SK-N-SH (cell line): ENCODE measurements around the gene ESYT1. TPM values are rescaled to one million over a fixed set of nuclear protein-coding genes. Genes with fewer than 3 reads are reported as not detected.

ENCODE experiments used
- CTCF ChIA-PET: fragments of 300-600, 350-600 bp; formaldehyde crosslinking; extraction: SDS; loops from one replicate; lab custom pipeline; 2021; lab: Yijun Ruan, JAX
- POLR2A ChIA-PET: fragments of 350-600 bp; sonication (Branson Sonifier 250); formaldehyde crosslinking; extraction: SDS; loops from one replicate; lab custom pipeline; 2020; ENCODE audit warnings: antibody characterized with exemption, inconsistent platforms; lab: Yijun Ruan, JAX
- DNase-seq: peaks from one replicate; pipeline ENCODE4 v3.0.0; 2012
- H2AFZ ChIP-seq: fragments of 200-600 bp; sonication (generic); 2 replicates; pipeline ENCODE4 v1.8.1; 2016; ENCODE audit warnings: antibody characterized with exemption, mild to moderate bottlenecking, low read depth
- H3F3A ChIP-seq: fragments of 200-600 bp; sonication (generic); replicated peaks from 2 replicates; pipeline ENCODE3; 2016; ENCODE audit warnings: antibody characterized with exemption, mild to moderate bottlenecking; ENCODE audit not compliant: insufficient read depth
- H3K27ac ChIP-seq, 2 experiments: fragments of 200-500 bp in 1 of 2; fragments of 200-600 bp in 1 of 2; sonication (Bioruptor generic) in 1 of 2; sonication (generic), shearing (Covaris generic) in 1 of 2; 2 replicates each; pipeline versions ENCODE4 v1.5.1 to v1.6.1; 2014 to 2016; ENCODE audit warnings: low read depth in 2 of 2, inconsistent platforms in 1 of 2, low read length in 1 of 2, mild to moderate bottlenecking in 1 of 2, mixed read lengths in 1 of 2
- H3K27me3 ChIP-seq: fragments of 200-600 bp; sonication (generic), shearing (Covaris generic); 2 replicates; pipeline ENCODE4 v1.6.1; 2016; ENCODE audit warnings: mixed run types; ENCODE audit not compliant: insufficient read depth
- H3K36me3 ChIP-seq, 2 experiments: fragments of 200-500 bp in 1 of 2; fragments of 200-600 bp in 1 of 2; sonication (Bioruptor generic) in 1 of 2; sonication (generic) in 1 of 2; replicated peaks in 1 of 2; 2 replicates each; pipeline versions ENCODE3 to v1.5.1; 2014 to 2016; ENCODE audit warnings: low read length in 1 of 2, mild to moderate bottlenecking in 1 of 2; ENCODE audit not compliant: insufficient read depth in 2 of 2, control insufficient read depth in 1 of 2
- H3K4me1 ChIP-seq, 2 experiments: fragments of 200-500 bp in 1 of 2; fragments of 200-600 bp in 1 of 2; sonication (Bioruptor generic) in 1 of 2; sonication (generic), shearing (Covaris generic) in 1 of 2; 2 replicates each; pipeline versions ENCODE4 v1.5.1 to v1.6.1; 2014 to 2016; ENCODE audit warnings: low read depth in 1 of 2, low read length in 1 of 2, mixed run types in 1 of 2; ENCODE audit not compliant: insufficient read depth in 2 of 2, control insufficient read depth in 1 of 2
- H3K4me2 ChIP-seq: fragments of 200-600 bp; sonication (generic), shearing (Covaris generic); 2 replicates; pipeline ENCODE4 v1.6.1; 2017; ENCODE audit warnings: mixed run types
- H3K4me3 ChIP-seq, 2 experiments: fragments of 200-500 bp in 1 of 2; fragments of 200-600 bp in 1 of 2; sonication (Bioruptor generic) in 1 of 2; sonication (generic), shearing (Covaris generic) in 1 of 2; 2 replicates each; pipeline versions ENCODE4 v1.5.1 to v1.8.1; 2014 to 2016; ENCODE audit warnings: low read depth in 2 of 2, inconsistent platforms in 1 of 2, low read length in 1 of 2, mild to moderate bottlenecking in 1 of 2, mixed read lengths in 1 of 2, moderate library complexity in 1 of 2
- H3K79me2 ChIP-seq: fragments of 200-600 bp; sonication (generic); 2 replicates; pipeline ENCODE4 v1.8.1; 2017; ENCODE audit warnings: mild to moderate bottlenecking; ENCODE audit not compliant: insufficient read depth
- H3K9ac ChIP-seq: fragments of 200-600 bp; sonication (generic); 2 replicates; pipeline ENCODE4 v1.6.1; 2017; ENCODE audit warnings: mixed run types
- H3K9me2 ChIP-seq: fragments of 200-600 bp; sonication (generic); 2 replicates; pipeline ENCODE4 v1.6.1; 2017; ENCODE audit warnings: mixed run types
- H3K9me3 ChIP-seq: fragments of 200-600 bp; sonication (generic); 2 replicates; pipeline ENCODE4 v1.6.1; 2017; ENCODE audit warnings: mixed run types, mild to moderate bottlenecking, moderate library complexity
- H4K20me1 ChIP-seq: fragments of 200-600 bp; sonication (generic); 2 replicates; pipeline ENCODE4 v1.6.1; 2017; ENCODE audit warnings: mild to moderate bottlenecking, mixed run types; ENCODE audit not compliant: insufficient read depth
- CHD2 ChIP-seq: fragments of 150-350 bp; IDR thresholded peaks from 2 replicates; pipeline ENCODE4 v1.6.1; 2018; ENCODE audit warnings: low read length; ENCODE audit not compliant: partially characterized antibody
- ELF1 ChIP-seq: IDR thresholded peaks from 2 replicates; pipeline ENCODE4 v1.4.0; 2012
- EP300 ChIP-seq, 2 experiments: IDR thresholded peaks; 2 replicates each; pipeline versions ENCODE4 v1.4.0 to v1.6.1; 2012; ENCODE audit warnings: borderline replicate concordance in 1 of 2, low read depth in 1 of 2, low read length in 1 of 2
- EZH2phosphoT487 ChIP-seq: fragments of 200-600 bp; sonication (generic); IDR thresholded peaks from 2 replicates; pipeline ENCODE4 v1.6.1; 2017; ENCODE audit warnings: low read depth, mixed run types, mild to moderate bottlenecking, antibody characterized with exemption, moderate library complexity, borderline replicate concordance
- FOXJ3 ChIP-seq: sonication (generic); formaldehyde crosslinking; IDR thresholded peaks from 2 replicates; pipeline ENCODE4 v1.5.1; 2020; ENCODE audit warnings: mild to moderate bottlenecking, missing genetic modification reagents
- GABPA ChIP-seq: IDR thresholded peaks from 2 replicates; pipeline ENCODE4 v1.4.0; 2012; ENCODE audit warnings: low read depth, mild to moderate bottlenecking
- JUND ChIP-seq: IDR thresholded peaks from 2 replicates; pipeline ENCODE4 v1.4.0; 2012
- MEF2A ChIP-seq: IDR thresholded peaks from 2 replicates; pipeline ENCODE4 v1.4.0; 2012; ENCODE audit warnings: low read depth, borderline replicate concordance
- MXI1 ChIP-seq: IDR thresholded peaks from 2 replicates; pipeline ENCODE4 v1.6.1; 2012; ENCODE audit warnings: mild to moderate bottlenecking, low read depth, low read length, improper control_type of control experiment
- NRF1 ChIP-seq: IDR thresholded peaks from 2 replicates; pipeline ENCODE4 v1.6.1; 2012; ENCODE audit warnings: low read depth, mild to moderate bottlenecking, low read length
- POLR2AphosphoS5 ChIP-seq: IDR thresholded peaks from 2 replicates; pipeline ENCODE4 v1.6.1; 2012; ENCODE audit warnings: low read depth, low read length
- RCOR1 ChIP-seq: fragments of 150-350 bp; IDR thresholded peaks from 2 replicates; pipeline ENCODE4 v1.6.1; 2017; ENCODE audit warnings: antibody characterized with exemption, low read length
- RFX5 ChIP-seq: IDR thresholded peaks from 2 replicates; pipeline ENCODE4 v1.6.1; 2012; ENCODE audit warnings: mild to moderate bottlenecking, improper control_type of control experiment, low read length
- SIN3A ChIP-seq: IDR thresholded peaks from 2 replicates; pipeline ENCODE4 v1.6.1; 2012; ENCODE audit warnings: low read depth, mild to moderate bottlenecking, low read length, moderate library complexity, borderline replicate concordance
- TAF1 ChIP-seq: IDR thresholded peaks from 2 replicates; pipeline ENCODE4 v1.6.1; 2012; ENCODE audit warnings: low read depth, mild to moderate bottlenecking, low read length, moderate library complexity, borderline replicate concordance
- TCF12 ChIP-seq: IDR thresholded peaks from 2 replicates; pipeline ENCODE4 v1.4.0; 2012
- YY1 ChIP-seq: IDR thresholded peaks from 2 replicates; pipeline ENCODE4 v1.4.0; 2012; ENCODE audit warnings: low read depth, mild to moderate bottlenecking
- whole genome bisulfite sequencing: methylation state at CpG from one replicate; pipeline ENCODE4 v1.1.6; 2017; ENCODE audit warnings: low lambda C conversion rate; 5-methylcytosine and 5-hydroxymethylcytosine counted together
- polyA plus RNA-seq, 3 experiments: library from polyadenylated mRNA; depleted of rRNA; stranded (reverse); fragments of >200 nt; gene quantifications; 2 replicates each; pipeline ENCODE4 v1.2.3, GENCODE V29; 2012
- TF ChIP-seq, protein P1 (sequence below): IDR thresholded peaks from 2 replicates; pipeline ENCODE4 v1.4.0; 2012; ENCODE audit warnings: low read depth, borderline replicate concordance
- TF ChIP-seq, protein P2 (sequence below): IDR thresholded peaks from 2 replicates; pipeline ENCODE4 v1.4.0; 2012; ENCODE audit warnings: low read depth, borderline replicate concordance
- TF ChIP-seq, protein P3 (sequence below): IDR thresholded peaks from 2 replicates; pipeline ENCODE4 v1.6.1; 2012; ENCODE audit warnings: mild to moderate bottlenecking, low read depth, low read length, moderate library complexity
- TF ChIP-seq, protein P4 (sequence below): IDR thresholded peaks from 2 replicates; pipeline ENCODE4 v1.4.0; 2012; ENCODE audit warnings: low read depth

ESYT1 gene
- polyA plus RNA-seq, 1 of the 3 experiments (the other 2 are of a cell fraction) = 132 TPM

DNA sequence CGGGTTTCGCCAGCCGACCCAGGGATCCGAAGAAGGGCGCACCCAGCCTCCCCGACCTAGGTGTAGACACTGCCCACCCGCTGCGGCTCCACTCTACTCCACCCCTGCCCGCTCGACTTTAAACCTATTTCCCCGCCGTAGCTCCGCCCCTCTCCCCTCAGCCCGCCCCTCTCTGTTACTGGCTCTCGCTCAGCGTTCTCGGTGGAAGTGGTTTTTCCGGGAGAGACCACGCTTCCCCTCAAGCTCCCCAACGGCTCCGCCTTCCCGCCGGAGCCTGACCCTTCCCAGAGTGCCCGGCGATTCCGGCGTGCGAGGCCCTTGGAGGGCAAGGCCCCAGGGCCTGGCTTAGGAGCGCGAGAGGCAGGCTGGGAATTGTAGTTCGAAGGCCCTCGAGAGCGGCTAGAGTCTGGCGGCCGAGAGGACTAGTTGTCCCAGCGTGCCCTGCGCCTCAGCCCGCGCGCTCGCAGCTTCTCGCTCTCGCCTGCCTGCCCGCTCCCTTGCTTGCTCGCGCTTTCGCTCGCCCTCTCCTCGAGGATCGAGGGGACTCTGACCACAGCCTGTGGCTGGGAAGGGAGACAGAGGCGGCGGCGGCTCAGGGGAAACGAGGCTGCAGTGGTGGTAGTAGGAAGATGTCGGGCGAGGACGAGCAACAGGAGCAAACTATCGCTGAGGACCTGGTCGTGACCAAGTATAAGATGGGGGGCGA is 23.8 kb upstream of the ESYT1 start, which contains the start of gene PA2G4:
TSS of gene PA2G4 (plus strand) at position 451 of the 706 bp plus-strand sequence. CDS start at position 630, 179 bp downstream.
- WGBS = under 1% methylated on average over 42 of the region's 60 CpGs
- Histone ChIP-seq H3K9me2 (no peaks in the 10 kb centered on the region), H3K79me2 (peaks cover 42% of the 10 kb centered on the region), H2AFZ (peak within 1 kb of the TSS; percentile 87), H3F3A (peaks cover 14% of the 10 kb centered on the region), H3K4me2 (peak within 1 kb of the TSS; percentile 84), H3K27me3 (no peaks in the 10 kb centered on the region), H3K4me1 (peaks cover 5 to 19% of the 10 kb centered on the region in 2 experiments; a peak in 3 of 4 replicates), H3K27ac (peak within 1 kb of the TSS; percentile 76 to 89), H3K36me3 (peaks cover 28 to 29% of the 10 kb centered on the region in 2 experiments), H3K4me3 (peak within 1 kb of the TSS; percentile 89 to 90), H3K9ac (peak within 1 kb of the TSS; percentile 96), H4K20me1 (0 out of 2 replicates have a peak, but pooled peaks cover 3% of the 10 kb centered on the region), H3K9me3 (no peaks in the 10 kb centered on the region)
- CTCF ChIA-PET = interaction anchor here (0.6 to 1.9 kb wide), 13 partner anchors 12 to 162 kb away, joined by 3 to 7 read pairs (median 3); partner anchors contain the start of genes ANKRD52, COQ10A, SMARCC2 and SUOX
- DNase-seq = peak; percentile 95
- POLR2A ChIA-PET = interaction anchor here (0.6 to 3.0 kb wide), 18 partner anchors 10 to 619 kb away, joined by 3 to 33 read pairs (median 5); partner anchors contain the start of genes DNAJC14, ERBB3, ESYT1 and IKZF4
- TF ChIP-seq SIN3A = no peak
- TF ChIP-seq, protein P1, sequence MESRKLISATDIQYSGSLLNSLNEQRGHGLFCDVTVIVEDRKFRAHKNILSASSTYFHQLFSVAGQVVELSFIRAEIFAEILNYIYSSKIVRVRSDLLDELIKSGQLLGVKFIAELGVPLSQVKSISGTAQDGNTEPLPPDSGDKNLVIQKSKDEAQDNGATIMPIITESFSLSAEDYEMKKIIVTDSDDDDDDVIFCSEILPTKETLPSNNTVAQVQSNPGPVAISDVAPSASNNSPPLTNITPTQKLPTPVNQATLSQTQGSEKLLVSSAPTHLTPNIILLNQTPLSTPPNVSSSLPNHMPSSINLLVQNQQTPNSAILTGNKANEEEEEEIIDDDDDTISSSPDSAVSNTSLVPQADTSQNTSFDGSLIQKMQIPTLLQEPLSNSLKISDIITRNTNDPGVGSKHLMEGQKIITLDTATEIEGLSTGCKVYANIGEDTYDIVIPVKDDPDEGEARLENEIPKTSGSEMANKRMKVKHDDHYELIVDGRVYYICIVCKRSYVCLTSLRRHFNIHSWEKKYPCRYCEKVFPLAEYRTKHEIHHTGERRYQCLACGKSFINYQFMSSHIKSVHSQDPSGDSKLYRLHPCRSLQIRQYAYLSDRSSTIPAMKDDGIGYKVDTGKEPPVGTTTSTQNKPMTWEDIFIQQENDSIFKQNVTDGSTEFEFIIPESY = peak; percentile 95
- TF ChIP-seq MXI1 = peak; percentile 97
- TF ChIP-seq TCF12 = peak; percentile 18; the same call in 1 of the 2 replicates
- no peak for TF ChIP-seq MEF2A
- 0 out of 2 replicates have a peak, but pooled peaks have one; percentile 30 for TF ChIP-seq NRF1
- TF ChIP-seq ELF1 = peak; percentile 85
- TF ChIP-seq EP300 (IDR thresholded peaks at IDR 0.05; ENCODE audit: borderline replicate concordance in 1 of 2, low read depth in 1 of 2, low read length in 1 of 2) = no peak
- TF ChIP-seq FOXJ3 (CRISPR knock-in tag) = no peak
- TF ChIP-seq EZH2phosphoT487 = no peak
- TF ChIP-seq RFX5 = no peak
- TF ChIP-seq JUND = no peak
- TF ChIP-seq, protein P2, sequence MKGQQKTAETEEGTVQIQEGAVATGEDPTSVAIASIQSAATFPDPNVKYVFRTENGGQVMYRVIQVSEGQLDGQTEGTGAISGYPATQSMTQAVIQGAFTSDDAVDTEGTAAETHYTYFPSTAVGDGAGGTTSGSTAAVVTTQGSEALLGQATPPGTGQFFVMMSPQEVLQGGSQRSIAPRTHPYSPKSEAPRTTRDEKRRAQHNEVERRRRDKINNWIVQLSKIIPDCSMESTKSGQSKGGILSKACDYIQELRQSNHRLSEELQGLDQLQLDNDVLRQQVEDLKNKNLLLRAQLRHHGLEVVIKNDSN = 0 out of 2 replicates have a peak, but pooled peaks have one; percentile 42
- TF ChIP-seq, protein P3, sequence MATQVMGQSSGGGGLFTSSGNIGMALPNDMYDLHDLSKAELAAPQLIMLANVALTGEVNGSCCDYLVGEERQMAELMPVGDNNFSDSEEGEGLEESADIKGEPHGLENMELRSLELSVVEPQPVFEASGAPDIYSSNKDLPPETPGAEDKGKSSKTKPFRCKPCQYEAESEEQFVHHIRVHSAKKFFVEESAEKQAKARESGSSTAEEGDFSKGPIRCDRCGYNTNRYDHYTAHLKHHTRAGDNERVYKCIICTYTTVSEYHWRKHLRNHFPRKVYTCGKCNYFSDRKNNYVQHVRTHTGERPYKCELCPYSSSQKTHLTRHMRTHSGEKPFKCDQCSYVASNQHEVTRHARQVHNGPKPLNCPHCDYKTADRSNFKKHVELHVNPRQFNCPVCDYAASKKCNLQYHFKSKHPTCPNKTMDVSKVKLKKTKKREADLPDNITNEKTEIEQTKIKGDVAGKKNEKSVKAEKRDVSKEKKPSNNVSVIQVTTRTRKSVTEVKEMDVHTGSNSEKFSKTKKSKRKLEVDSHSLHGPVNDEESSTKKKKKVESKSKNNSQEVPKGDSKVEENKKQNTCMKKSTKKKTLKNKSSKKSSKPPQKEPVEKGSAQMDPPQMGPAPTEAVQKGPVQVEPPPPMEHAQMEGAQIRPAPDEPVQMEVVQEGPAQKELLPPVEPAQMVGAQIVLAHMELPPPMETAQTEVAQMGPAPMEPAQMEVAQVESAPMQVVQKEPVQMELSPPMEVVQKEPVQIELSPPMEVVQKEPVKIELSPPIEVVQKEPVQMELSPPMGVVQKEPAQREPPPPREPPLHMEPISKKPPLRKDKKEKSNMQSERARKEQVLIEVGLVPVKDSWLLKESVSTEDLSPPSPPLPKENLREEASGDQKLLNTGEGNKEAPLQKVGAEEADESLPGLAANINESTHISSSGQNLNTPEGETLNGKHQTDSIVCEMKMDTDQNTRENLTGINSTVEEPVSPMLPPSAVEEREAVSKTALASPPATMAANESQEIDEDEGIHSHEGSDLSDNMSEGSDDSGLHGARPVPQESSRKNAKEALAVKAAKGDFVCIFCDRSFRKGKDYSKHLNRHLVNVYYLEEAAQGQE = 0 out of 2 replicates have a peak, but pooled peaks have one; percentile 4
- TF ChIP-seq, protein P4, sequence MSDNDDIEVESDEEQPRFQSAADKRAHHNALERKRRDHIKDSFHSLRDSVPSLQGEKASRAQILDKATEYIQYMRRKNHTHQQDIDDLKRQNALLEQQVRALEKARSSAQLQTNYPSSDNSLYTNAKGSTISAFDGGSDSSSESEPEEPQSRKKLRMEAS = peak; percentile 89
- peak; percentile 76 for TF ChIP-seq GABPA
- TF ChIP-seq TAF1 = peak; percentile 72
- TF ChIP-seq RCOR1 = no peak
- TF ChIP-seq POLR2AphosphoS5 = peak; percentile 96
- TF ChIP-seq CHD2 = peak; percentile 97
- TF ChIP-seq YY1 = no peak
